Endothelial cell of umbilical vein (primary cell): Measurements from ENCODE around the gene ZNF483. TPM values are rescaled to one million over a fixed set of nuclear protein-coding genes. Genes with fewer than 3 reads are reported as not detected.

Experiments
- BruUV-seq: library from RNA; stranded (reverse); fragments of 400-500 nt; replicated peaks from 2 replicates; lab custom pipeline; 2021; lab: Mats Ljungman, UMichigan
- CTCF ChIA-PET: fragments of 300-600, 350-600 bp; sonication (Branson Sonifier 250); formaldehyde crosslinking; loops from one replicate; lab custom pipeline; 2021; ENCODE audit warnings: antibody characterized with exemption, inconsistent platforms; lab: Charles Lee
- POLR2A ChIA-PET: fragments of 300-600, 350-600 bp; sonication (Branson Sonifier 250); formaldehyde crosslinking; loops from one replicate; lab custom pipeline; 2021; ENCODE audit warnings: antibody characterized with exemption, inconsistent platforms; lab: Charles Lee
- DNase-seq: peaks from one replicate; pipeline ENCODE4 v3.0.0-alpha.2; 2011; ENCODE audit warnings: low read depth, low spot score
- FAIRE-seq: peaks from 2 replicates; lab custom pipeline; 2011; peaks lifted over from hg19 to GRCh38; lab: Jason Lieb, UNC
- H2AFZ ChIP-seq: 2 replicates; pipeline ENCODE4 v1.6.0; 2012; ENCODE audit warnings: low read depth, low read length, control low read depth, inconsistent platforms
- H3K27ac ChIP-seq: 2 replicates; pipeline ENCODE4 v1.5.1; 2011; ENCODE audit warnings: low read depth, mild to moderate bottlenecking, control low read depth, low read length, moderate library complexity; ENCODE audit not compliant: insufficient read depth
- H3K27me3 ChIP-seq, 2 experiments: 2 replicates each; pipeline versions ENCODE4 v1.6.0 to v1.6.1; 2011; ENCODE audit warnings: low read length in 2 of 2, mixed read lengths in 1 of 2; ENCODE audit not compliant: control insufficient read depth in 2 of 2, insufficient read depth in 2 of 2
- H3K36me3 ChIP-seq, 2 experiments: 2 replicates in 1 of 2; 3 replicates in 1 of 2; pipeline ENCODE4 v1.5.1; 2011; ENCODE audit warnings: low read length in 2 of 2, mild to moderate bottlenecking in 1 of 2, moderate library complexity in 1 of 2; ENCODE audit not compliant: control insufficient read depth in 2 of 2, insufficient read depth in 2 of 2; ENCODE audit errors: extremely low read depth in 1 of 2
- H3K4me1 ChIP-seq: 3 replicates; pipeline ENCODE4 v1.5.1; 2011; ENCODE audit warnings: mild to moderate bottlenecking, low read length; ENCODE audit not compliant: control insufficient read depth, insufficient read depth; ENCODE audit errors: extremely low read depth
- H3K4me2 ChIP-seq: 2 replicates; pipeline ENCODE4 v1.6.1; 2011; ENCODE audit warnings: low read length, control low read depth, mixed read lengths; ENCODE audit not compliant: insufficient read depth
- H3K4me3 ChIP-seq, 3 experiments: fragments of 200-600 bp in 1 of 3; sonication (generic), shearing (Covaris generic) in 1 of 3; replicated peaks in 1 of 3; 2 replicates each; pipeline ENCODE4 v1.5.1; 2011 to 2016; ENCODE audit warnings: control low read depth in 3 of 3, low read length in 3 of 3, mild to moderate bottlenecking in 2 of 3, inconsistent platforms in 1 of 3, low read depth in 1 of 3, moderate library complexity in 1 of 3; ENCODE audit not compliant: insufficient read depth in 1 of 3
- H3K79me2 ChIP-seq: 2 replicates; pipeline ENCODE4 v1.6.0; 2012; ENCODE audit warnings: low read length, inconsistent platforms; ENCODE audit not compliant: control insufficient read depth, insufficient read depth
- H3K9ac ChIP-seq: replicated peaks from 2 replicates; pipeline ENCODE3; 2011; ENCODE audit warnings: low read length, control low read depth; ENCODE audit not compliant: insufficient read depth; ENCODE audit errors: extremely low read depth
- H3K9me1 ChIP-seq: replicated peaks from 3 replicates; pipeline ENCODE4 v1.6.0; 2011; ENCODE audit warnings: mild to moderate bottlenecking, low read length; ENCODE audit not compliant: control insufficient read depth, insufficient read depth; ENCODE audit errors: extremely low read depth
- H3K9me3 ChIP-seq: replicated peaks from 2 replicates; pipeline ENCODE4 v1.5.1; 2012; ENCODE audit warnings: low read length, inconsistent platforms; ENCODE audit not compliant: control insufficient read depth, insufficient read depth
- H4K20me1 ChIP-seq: replicated peaks from 2 replicates; pipeline ENCODE3; 2011; ENCODE audit warnings: mild to moderate bottlenecking, low read length; ENCODE audit not compliant: control insufficient read depth, insufficient read depth; ENCODE audit errors: extremely low read depth
- CTCF ChIP-seq, 2 donors: IDR thresholded peaks; 1 replicate in 1 of 2; 2 replicates in 1 of 2; pipeline ENCODE4 v1.5.1; 2011; ENCODE audit warnings: low read length in 2 of 2, mild to moderate bottlenecking in 2 of 2, moderate library complexity in 2 of 2, control low read depth in 1 of 2, inconsistent platforms in 1 of 2, low read depth in 1 of 2; ENCODE audit not compliant: insufficient read depth in 1 of 2; ENCODE audit errors: extremely low read depth in 1 of 2
- EZH2 ChIP-seq: IDR thresholded peaks from 2 replicates; pipeline ENCODE4 v1.6.1; 2012; ENCODE audit warnings: borderline replicate concordance, low read depth, mild to moderate bottlenecking, moderate library complexity, low read length, inconsistent platforms; ENCODE audit not compliant: severe bottlenecking
- FOS ChIP-seq: IDR thresholded peaks from 2 replicates; pipeline ENCODE4 v1.6.1; 2011; ENCODE audit warnings: mild to moderate bottlenecking, low read length, moderate library complexity, borderline replicate concordance; ENCODE audit not compliant: insufficient read depth
- GATA2 ChIP-seq: IDR thresholded peaks from 2 replicates; pipeline ENCODE4 v1.7.0; 2011; ENCODE audit warnings: low read depth, mild to moderate bottlenecking, moderate library complexity, mixed read lengths, low read length; ENCODE audit not compliant: insufficient read length, insufficient read depth
- JUN ChIP-seq: IDR thresholded peaks from 2 replicates; pipeline ENCODE4 v1.6.1; 2011; ENCODE audit warnings: borderline replicate concordance, low read depth; ENCODE audit not compliant: insufficient read length, insufficient read depth
- MAX ChIP-seq: IDR thresholded peaks from 2 replicates; pipeline ENCODE4 v1.6.1; 2011; ENCODE audit not compliant: insufficient read depth, insufficient read length
- MYC ChIP-seq: IDR thresholded peaks from one replicate; pipeline ENCODE4 v1.6.1; 2011; ENCODE audit warnings: mild to moderate bottlenecking, low read depth, low read length
- POLR2A ChIP-seq: IDR thresholded peaks from 2 replicates; pipeline ENCODE4 v1.6.1; 2012; ENCODE audit warnings: low read depth, mild to moderate bottlenecking, control low read depth, low read length
- POLR2AphosphoS5 ChIP-seq: IDR thresholded peaks from 2 replicates; pipeline ENCODE4 v1.6.1; 2012; ENCODE audit warnings: low read depth, mild to moderate bottlenecking, control low read depth, low read length, moderate library complexity; ENCODE audit not compliant: insufficient read depth
- dilution Hi-C: fragments of 300-500 bp; cut with MboI; formaldehyde crosslinking; loops from one replicate; pipeline ENCODE4 v1.15.0; 2019; ENCODE audit warnings: low sequenced_read_pairs; ENCODE audit not compliant: extremely low pct_ligation_motif_present
- intact Hi-C: fragments of 100-400 bp; cut with micrococcal nuclease; formaldehyde crosslinking; loops from one replicate; pipeline ENCODE4 v1.10.0; 2022
- polyA plus RNA-seq, 4 experiments: library from polyadenylated mRNA; depleted of rRNA in 3 of 4; stranded (reverse) in 3 of 4; unstranded in 1 of 4; fragments of >200 nt; gene quantifications; 2 replicates each; pipeline versions ENCODE4 v1.2.1 to v1.2.3, GENCODE V29; 2011 to 2012; ENCODE audit warnings: missing spikeins in 1 of 4
- total RNA-seq: library from RNA; stranded (reverse); gene quantifications from 2 replicates; pipeline ENCODE4 v1.2.3, GENCODE V29; 2021

ZNF483 gene
- total and polyA plus RNA-seq, 2 donors (not counting 3 experiments of a cell fraction or from before 2014, with no cell fraction given) = 0.23 to 2.0 TPM

- intact Hi-C loops = no loop called here
- DNase-seq = no peak
- Histone ChIP-seq H3K27me3 (no peaks in the 10 kb centered on the region), H3K27ac (no peak overlapping the region), H3K9ac (no peak overlapping the region), H3K9me3 (no peaks in the 10 kb centered on the region), H3K36me3 (peaks cover 18 to 26% of the 10 kb centered on the region in 2 experiments), H4K20me1 (no peaks in the 10 kb centered on the region), H2AFZ (no peak overlapping the region), H3K4me3 (no peak overlapping the region), H3K9me1 (no peaks in the 10 kb centered on the region), H3K79me2 (no peaks in the 10 kb centered on the region), H3K4me1 (no peaks in the 10 kb centered on the region), H3K4me2 (no peak overlapping the region)
- POLR2A ChIA-PET = no interaction called here
- FAIRE-seq = no peak
- no peak for TF ChIP-seq MAX
- no peak for TF ChIP-seq POLR2AphosphoS5
- no peak for TF ChIP-seq JUN
- no peak for TF ChIP-seq MYC
- no peak for TF ChIP-seq CTCF (IDR thresholded peaks at IDR 0.05; ENCODE audit: extremely low read depth in 1 of 2, insufficient read depth in 1 of 2, low read depth in 1 of 2, low read length in 2 of 2)
- no peak for TF ChIP-seq EZH2
- TF ChIP-seq POLR2A = no peak
- no peak for TF ChIP-seq GATA2
- TF ChIP-seq FOS = no peak
- BruUV-seq = no TSS peak
- CTCF ChIA-PET = interaction anchor here (1.0 to 1.9 kb wide), 3 partner anchors 9 to 39 kb away, joined by 3 to 8 read pairs (median 3); no protein-coding TSS in a partner anchor
- dilution Hi-C loops = no loop called here
Observed at GRCh38 chr9:111582888-111583287, 57.9 kb downstream of the ZNF483 start.
